H1 (cell line): ENCODE results near the gene ATP6V1C2. TPM values are rescaled to one million over a fixed set of nuclear protein-coding genes. Genes with fewer than 3 reads are reported as not detected.

ENCODE experiments used
- CTCF ChIA-PET: fragments of 300-600 bp; sonication (Branson Sonifier 250); formaldehyde crosslinking; loops from one replicate; lab custom pipeline; 2021; ENCODE audit not compliant: partially characterized antibody; lab: Charles Lee
- POLR2A ChIA-PET: fragments of 300-600 bp; sonication (Branson Sonifier 250); formaldehyde crosslinking; loops from one replicate; lab custom pipeline; 2021; ENCODE audit warnings: inconsistent platforms; ENCODE audit not compliant: partially characterized antibody; lab: Charles Lee
- DNase-seq, 2 experiments: peaks; one replicate each; pipeline versions ENCODE4 v3.0.0 to v3.0.0-alpha.2; 2010 to 2022; ENCODE audit warnings: low spot score in 2 of 2, low read depth in 1 of 2, mixed read lengths in 1 of 2
- FAIRE-seq: peaks from 2 replicates; lab custom pipeline; 2011; peaks lifted over from hg19 to GRCh38; lab: Jason Lieb, UNC
- H2AFZ ChIP-seq: 2 replicates; pipeline ENCODE4 v1.8.1; 2012; ENCODE audit warnings: low read length, inconsistent platforms
- H2AK5ac ChIP-seq: 2 replicates; pipeline ENCODE4 v1.6.1; 2013; ENCODE audit warnings: low read depth, low read length
- H2BK120ac ChIP-seq: replicated peaks from 2 replicates; pipeline ENCODE3; 2013; ENCODE audit warnings: low read depth, low read length, inconsistent platforms
- H2BK12ac ChIP-seq: 2 replicates; pipeline ENCODE4 v1.6.1; 2013; ENCODE audit warnings: low read depth, low read length
- H2BK15ac ChIP-seq: 2 replicates; pipeline ENCODE4 v1.6.1; 2013; ENCODE audit warnings: low read length
- H2BK20ac ChIP-seq: 2 replicates; pipeline ENCODE4 v1.6.1; 2013; ENCODE audit warnings: low read length
- H2BK5ac ChIP-seq: 2 replicates; pipeline ENCODE4 v1.6.1; 2013; ENCODE audit warnings: low read depth, low read length
- H3K14ac ChIP-seq: 2 replicates; pipeline ENCODE4 v1.6.1; 2013; ENCODE audit warnings: inconsistent platforms; ENCODE audit not compliant: insufficient read length
- H3K18ac ChIP-seq: 2 replicates; pipeline ENCODE4 v1.6.1; 2013; ENCODE audit warnings: low read length; ENCODE audit errors: extremely low read depth
- H3K23ac ChIP-seq: 2 replicates; pipeline ENCODE4 v1.6.1; 2013; ENCODE audit warnings: inconsistent platforms; ENCODE audit not compliant: insufficient read length
- H3K23me2 ChIP-seq: 2 replicates; pipeline ENCODE4 v1.6.1; 2013; ENCODE audit warnings: low read depth, low read length
- H3K27ac ChIP-seq: 2 replicates; pipeline ENCODE4 v1.6.1; 2011; ENCODE audit warnings: low read depth, low read length, inconsistent platforms
- H3K27me3 ChIP-seq, 4 experiments: replicated peaks in 1 of 4; 1 replicate in 1 of 4; 2 replicates in 3 of 4; pipeline versions ENCODE4 v1.6.1 to v1.8.1; 2011 to 2013; ENCODE audit warnings: low read length in 3 of 4, mild to moderate bottlenecking in 3 of 4, inconsistent platforms in 2 of 4, mixed read lengths in 2 of 4, moderate library complexity in 1 of 4; ENCODE audit not compliant: control insufficient read depth in 3 of 4, insufficient read depth in 3 of 4; ENCODE audit errors: extremely low read depth in 1 of 4
- H3K36me3 ChIP-seq, 4 experiments: 2 replicates each; pipeline versions ENCODE4 v1.6.1 to v1.8.1; 2011 to 2013; ENCODE audit warnings: mild to moderate bottlenecking in 4 of 4, low read length in 3 of 4, moderate library complexity in 2 of 4, control low read depth in 1 of 4, inconsistent platforms in 1 of 4; ENCODE audit not compliant: insufficient read depth in 4 of 4, control insufficient read depth in 2 of 4
- H3K4ac ChIP-seq: replicated peaks from 2 replicates; pipeline ENCODE3; 2013; ENCODE audit warnings: low read length, low read depth, mixed read lengths, inconsistent platforms; ENCODE audit not compliant: insufficient read length
- H3K4me1 ChIP-seq, 4 experiments: replicated peaks in 1 of 4; 1 replicate in 1 of 4; 2 replicates in 3 of 4; pipeline versions ENCODE4 v1.6.1 to v1.8.1; 2011 to 2013; ENCODE audit warnings: low read length in 3 of 4, inconsistent platforms in 2 of 4, mixed read lengths in 1 of 4; ENCODE audit not compliant: insufficient read depth in 4 of 4, control insufficient read depth in 3 of 4
- H3K4me2 ChIP-seq, 2 experiments: 2 replicates each; pipeline versions ENCODE4 v1.6.1 to v1.8.1; 2011 to 2013; ENCODE audit warnings: low read depth in 2 of 2, low read length in 2 of 2, control low read depth in 1 of 2, inconsistent platforms in 1 of 2, mild to moderate bottlenecking in 1 of 2; ENCODE audit not compliant: insufficient read depth in 1 of 2
- H3K4me3 ChIP-seq, 4 experiments: fragments of 200-600, 300-600 bp in 1 of 4; sonication (generic), shearing (Covaris generic), sonication (Bioruptor Twin) in 1 of 4; 2 replicates each; pipeline versions ENCODE4 v1.5.1 to v1.8.1; 2011 to 2016; ENCODE audit warnings: low read length in 4 of 4, low read depth in 3 of 4, control low read depth in 2 of 4, inconsistent platforms in 2 of 4, mild to moderate bottlenecking in 2 of 4, mixed read lengths in 1 of 4, moderate library complexity in 1 of 4; ENCODE audit not compliant: insufficient read depth in 2 of 4; ENCODE audit errors: extremely low read depth in 1 of 4
- H3K56ac ChIP-seq: replicated peaks from 2 replicates; pipeline ENCODE3; 2013; ENCODE audit warnings: low read depth, mild to moderate bottlenecking, mixed read lengths, low read length, inconsistent platforms; ENCODE audit not compliant: insufficient read length
- H3K79me1 ChIP-seq: 2 replicates; pipeline ENCODE4 v1.6.1; 2013; ENCODE audit warnings: low read depth, low read length, control low read depth
- H3K79me2 ChIP-seq, 2 experiments: 2 replicates each; pipeline versions ENCODE4 v1.6.1 to v1.8.1; 2012 to 2013; ENCODE audit warnings: low read length in 2 of 2, mild to moderate bottlenecking in 2 of 2, inconsistent platforms in 1 of 2; ENCODE audit not compliant: insufficient read depth in 2 of 2, control insufficient read depth in 1 of 2
- H3K9ac ChIP-seq, 4 experiments: replicated peaks in 1 of 4; 1 replicate in 1 of 4; 2 replicates in 3 of 4; pipeline versions ENCODE4 v1.6.1 to v1.8.1; 2011 to 2013; ENCODE audit warnings: low read depth in 3 of 4, low read length in 3 of 4, control low read depth in 2 of 4, mild to moderate bottlenecking in 2 of 4, moderate library complexity in 2 of 4, inconsistent platforms in 1 of 4; ENCODE audit errors: extremely low read depth in 1 of 4
- H3K9me3 ChIP-seq, 2 experiments: 2 replicates each; pipeline versions ENCODE4 v1.6.1 to v1.8.1; 2012 to 2013; ENCODE audit warnings: mild to moderate bottlenecking in 2 of 2, moderate library complexity in 2 of 2, control low read depth in 1 of 2, inconsistent platforms in 1 of 2, low read depth in 1 of 2, low read length in 1 of 2, mixed read lengths in 1 of 2; ENCODE audit not compliant: insufficient read depth in 2 of 2
- H4K20me1 ChIP-seq, 2 experiments: replicated peaks in 1 of 2; 2 replicates each; pipeline versions ENCODE3 to v1.8.1; 2011 to 2013; ENCODE audit warnings: inconsistent platforms in 2 of 2, low read length in 2 of 2, mild to moderate bottlenecking in 1 of 2; ENCODE audit not compliant: insufficient read depth in 2 of 2, control insufficient read depth in 1 of 2
- H4K5ac ChIP-seq: 2 replicates; pipeline ENCODE4 v1.6.1; 2013; ENCODE audit warnings: low read length, low read depth, mixed read lengths, inconsistent platforms; ENCODE audit not compliant: insufficient read length
- H4K8ac ChIP-seq: 2 replicates; pipeline ENCODE4 v1.8.0; 2013; ENCODE audit warnings: mild to moderate bottlenecking, moderate library complexity, low read length, inconsistent platforms; ENCODE audit not compliant: insufficient read depth; ENCODE audit errors: extremely low read depth
- H4K91ac ChIP-seq: replicated peaks from 2 replicates; pipeline ENCODE3; 2013; ENCODE audit warnings: low read length, mixed read lengths, inconsistent platforms; ENCODE audit not compliant: insufficient read length
- BRCA1 ChIP-seq: IDR thresholded peaks from 2 replicates; pipeline ENCODE4 v1.6.1; 2012; ENCODE audit warnings: low read depth, low read length, improper control_type of control experiment
- CHD1 ChIP-seq: IDR thresholded peaks from 2 replicates; pipeline ENCODE4 v1.6.1; 2012; ENCODE audit warnings: low read depth, low read length, improper control_type of control experiment
- CHD2 ChIP-seq: IDR thresholded peaks from 2 replicates; pipeline ENCODE4 v1.6.1; 2012; ENCODE audit warnings: low read length, improper control_type of control experiment
- CREB1 ChIP-seq: IDR thresholded peaks from 2 replicates; pipeline ENCODE4 v1.6.1; 2012; ENCODE audit warnings: inconsistent platforms
- FOSL1 ChIP-seq: IDR thresholded peaks from 2 replicates; pipeline ENCODE4 v1.6.1; 2011; ENCODE audit warnings: mild to moderate bottlenecking, low read depth, low read length, moderate library complexity; ENCODE audit not compliant: insufficient read depth
- GABPA ChIP-seq: IDR thresholded peaks from 2 replicates; pipeline ENCODE4 v1.6.1; 2011; ENCODE audit warnings: mild to moderate bottlenecking, low read length, moderate library complexity, borderline replicate concordance; ENCODE audit not compliant: insufficient read depth
- KDM5A ChIP-seq: fragments of 200-600 bp; IDR thresholded peaks from 2 replicates; pipeline ENCODE4 v1.7.1; 2012; ENCODE audit warnings: mild to moderate bottlenecking, low read length, inconsistent platforms, mixed read lengths
- SP1 ChIP-seq: IDR thresholded peaks from 2 replicates; pipeline ENCODE4 v1.6.1; 2011; ENCODE audit warnings: low read depth, low read length
- TAF7 ChIP-seq: optimal IDR thresholded peaks from 2 replicates; pipeline ENCODE3; 2011; ENCODE audit warnings: low read depth, mild to moderate bottlenecking, inconsistent platforms, low read length, moderate library complexity, borderline replicate concordance
- YY1 ChIP-seq: IDR thresholded peaks from 2 replicates; pipeline ENCODE4 v1.6.1; 2011; ENCODE audit warnings: low read depth, mild to moderate bottlenecking, low read length
- WGBS, 2 experiments: shearing (Covaris generic) in 1 of 2; methylation state at CpG; one replicate each; pipeline versions ENCODE4 v1.1.6 to v1.1.7; 2013 to 2015; ENCODE audit warnings: low lambda C conversion rate in 2 of 2, mixed read lengths in 2 of 2, inconsistent platforms in 1 of 2, low coverage in 1 of 2, missing lambda C conversion rate in 1 of 2; ENCODE audit not compliant: insufficient replicate concordance in 2 of 2, insufficient coverage in 1 of 2, insufficient read length in 1 of 2; ENCODE audit errors: extremely low coverage in 1 of 2, missing lambda C conversion rate in 1 of 2; 5-methylcytosine and 5-hydroxymethylcytosine counted together
- polyA plus RNA-seq, 7 experiments: library from polyadenylated mRNA; depleted of rRNA in 3 of 7; stranded (reverse) in 5 of 7; unstranded in 2 of 7; fragments of >200 nt in 5 of 7; fragments of 200-250 nt in 2 of 7; gene quantifications; 1 replicate in 5 of 7; 2 replicates in 1 of 7; 4 replicates in 1 of 7; pipeline versions ENCODE4 v1.2.1 to v1.2.3, GENCODE V29; 2011 to 2013; ENCODE audit warnings: missing spikeins in 2 of 7, mixed read lengths in 2 of 7
- total RNA-seq: library from RNA; stranded (reverse); fragmentation: NEBNext Ultra II Directional; extraction: Animal tissue kit (Norgen Biotek cat#: 25700); gene quantifications from 2 replicates; pipeline ENCODE4 v1.2.1, GENCODE V29; 2021
- TF ChIP-seq, protein P1 (sequence below): IDR thresholded peaks from 2 replicates; pipeline ENCODE4 v1.6.1; 2011; ENCODE audit warnings: low read depth, mild to moderate bottlenecking, low read length; ENCODE audit not compliant: insufficient read depth

ATP6V1C2 gene
- total and polyA plus RNA-seq, 2 of the 8 experiments (the other 6 are each of a cell fraction or from before 2014, with no cell fraction given) = 0.29 to 0.74 TPM

DNA sequence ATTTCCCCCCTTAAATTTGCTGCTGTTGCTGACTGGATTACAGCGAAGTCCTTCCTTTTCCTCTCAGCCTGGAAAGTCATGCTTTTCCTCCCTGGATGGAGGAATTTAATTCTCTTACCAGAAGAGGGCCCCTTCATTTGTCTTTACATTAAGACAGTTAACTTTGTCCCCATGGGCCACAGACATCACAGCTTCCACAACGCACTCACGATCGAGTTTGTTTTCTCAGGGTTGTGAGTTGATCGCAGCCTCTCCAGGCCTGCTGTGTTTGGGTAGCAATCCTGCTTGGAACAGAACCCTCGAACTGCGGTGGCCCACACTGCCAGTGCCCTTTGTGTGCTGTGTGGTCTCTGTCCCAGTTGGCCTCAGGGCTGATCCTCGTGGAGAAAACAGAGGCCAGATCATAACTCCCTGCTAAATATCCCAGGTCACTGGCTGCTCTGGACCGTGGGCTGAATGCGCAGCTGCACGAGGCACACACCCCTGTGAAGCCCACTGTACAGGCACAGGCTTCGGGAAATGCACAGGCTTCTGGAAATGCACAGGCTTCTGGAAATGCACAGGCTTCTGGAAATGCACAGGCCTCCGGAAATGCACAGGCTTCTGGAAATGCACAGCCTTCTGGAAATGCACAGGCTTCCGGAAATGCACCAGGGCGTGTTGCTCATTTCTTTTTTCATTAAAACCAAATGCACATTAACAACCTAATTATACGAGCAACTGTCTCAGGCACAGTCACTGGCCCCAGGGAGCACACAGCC is 93.3 kb downstream of the ATP6V1C2 start:
- Histone ChIP-seq H4K91ac (peak overlapping the region; percentile 72), H3K4me3 (no peak overlapping the region), H3K27me3 (no peaks in the 10 kb centered on the region; a peak in 2 of 7 replicates), H2BK5ac (no peak overlapping the region), H4K20me1 (peaks cover 7 to 10% of the 10 kb centered on the region in 2 experiments), H2BK120ac (no peak overlapping the region), H2BK12ac (peak overlapping the region; percentile 1; the same call in 1 of the 2 replicates), H2BK15ac (0 out of 2 replicates have a peak overlapping the region, but pooled peaks have one; percentile 61), H4K8ac (peak overlapping the region; percentile 22; the same call in 1 of the 2 replicates), H3K79me1 (peaks cover 7% of the 10 kb centered on the region; the same call in 1 of the 2 replicates), H3K79me2 (peaks cover 23 to 24% of the 10 kb centered on the region in 2 experiments), H2AK5ac (no peak overlapping the region), H3K27ac (no peak overlapping the region), H3K4me2 (no peak overlapping the region), H2AFZ (peak overlapping the region; percentile 93), H3K56ac (no peak overlapping the region), H3K18ac (0 out of 2 replicates have a peak overlapping the region, but pooled peaks have one; percentile 51), H3K14ac (no peak overlapping the region), H3K36me3 (peaks cover 0 to 2% (median 0%) of the 10 kb centered on the region in 4 experiments; a peak in 1 of 8 replicates), H2BK20ac (peak overlapping the region; percentile 35; the same call in 1 of the 2 replicates), H3K4ac (peak overlapping the region; percentile 21), H3K9me3 (no peaks in the 10 kb centered on the region), H4K5ac (peak overlapping the region; percentile 13), H3K23ac (no peak overlapping the region), H3K9ac (no peak overlapping the region; a peak in 2 of 7 replicates), H3K23me2 (peaks cover 8% of the 10 kb centered on the region; the same call in 1 of the 2 replicates), H3K4me1 (peaks cover 0 to 15% (median 4%) of the 10 kb centered on the region in 4 experiments; a peak in 6 of 7 replicates)
- TF ChIP-seq CHD2 (no peak), GABPA (no peak), CREB1 (no peak), BRCA1 (no peak), YY1 (no peak), SP1 (no peak), FOSL1 (no peak), KDM5A (no peak), CHD1 (no peak), TAF7 (no peak)
- TF ChIP-seq, protein P1, sequence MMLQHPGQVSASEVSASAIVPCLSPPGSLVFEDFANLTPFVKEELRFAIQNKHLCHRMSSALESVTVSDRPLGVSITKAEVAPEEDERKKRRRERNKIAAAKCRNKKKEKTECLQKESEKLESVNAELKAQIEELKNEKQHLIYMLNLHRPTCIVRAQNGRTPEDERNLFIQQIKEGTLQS = no peak
- ChIA-PET POLR2A (interaction anchor here (1.0 to 1.4 kb wide), 2 partner anchors 10 to 38 kb away, joined by 3 read pairs; no protein-coding TSS in a partner anchor), CTCF (interaction anchor here (0.9 to 9.5 kb wide), 4 partner anchors 8 to 309 kb away, joined by 3 to 112 read pairs (median 12); no protein-coding TSS in a partner anchor)
- WGBS, 2 experiments = 79% methylated on average over 16 of the region's 16 CpGs; no CpG with 5 or more reads in 1 of the 2 experiments
- DNase-seq = peak in 1 of 2 experiments; percentile 51
- FAIRE-seq = no peak
